Panc1 (cell line): ENCODE data around the gene LTBP3. TPM values are rescaled to one million over a fixed set of nuclear protein-coding genes. Genes with fewer than 3 reads are reported as not detected.

Experiments used
- ATAC-seq: fragments of 200-7000 bp; cut with Tn5 transposase; 2 replicates; pipeline ENCODE4 v1.9.1; 2020; ENCODE audit warnings: mild to moderate bottlenecking, moderate library complexity
- BruUV-seq: library from RNA; stranded (reverse); fragments of 400-500 nt; replicated peaks from 2 replicates; lab custom pipeline; 2021; lab: Mats Ljungman, UMichigan
- CTCF ChIA-PET: fragments of 300-600 bp; sonication (Branson Sonifier 250); formaldehyde crosslinking; loops from one replicate; lab custom pipeline; 2022; ENCODE audit warnings: antibody characterized with exemption; lab: Charles Lee
- POLR2A ChIA-PET: fragments of 300-600 bp; sonication (Branson Sonifier 250); formaldehyde crosslinking; loops from one replicate; lab custom pipeline; 2022; ENCODE audit warnings: antibody characterized with exemption; lab: Charles Lee
- DNase-seq: peaks from one replicate; pipeline ENCODE4 v3.0.0-alpha.2; 2010; ENCODE audit warnings: low read depth, low spot score
- H3K27ac ChIP-seq: 2 replicates; pipeline ENCODE4 v1.5.1; 2011; ENCODE audit warnings: mild to moderate bottlenecking, low read length, inconsistent platforms
- H3K27me3 ChIP-seq: fragments of 200-500 bp; sonication (Bioruptor generic); 2 replicates; pipeline ENCODE4 v1.6.0; 2014; ENCODE audit warnings: low read length, inconsistent platforms; ENCODE audit not compliant: control insufficient read depth, insufficient read depth
- H3K36me3 ChIP-seq: fragments of 200-500 bp; sonication (Bioruptor generic); 2 replicates; pipeline ENCODE4 v1.5.1; 2014; ENCODE audit warnings: inconsistent platforms, mild to moderate bottlenecking, low read length, moderate library complexity; ENCODE audit not compliant: control insufficient read depth, insufficient read depth
- H3K4me1 ChIP-seq: 2 replicates; pipeline ENCODE4 v1.5.1; 2011; ENCODE audit warnings: inconsistent platforms, mild to moderate bottlenecking, low read length, moderate library complexity; ENCODE audit not compliant: control insufficient read depth, insufficient read depth
- H3K4me3 ChIP-seq, 2 experiments: 2 replicates each; pipeline ENCODE4 v1.5.1; 2011 to 2012; ENCODE audit warnings: low read depth in 2 of 2, low read length in 2 of 2, mild to moderate bottlenecking in 2 of 2, inconsistent platforms in 1 of 2, moderate library complexity in 1 of 2
- H3K9me3 ChIP-seq: fragments of 200-500 bp; sonication (Bioruptor generic); 2 replicates; pipeline ENCODE4 v1.5.1; 2014; ENCODE audit warnings: low read depth, mild to moderate bottlenecking, inconsistent platforms, low read length, moderate library complexity; ENCODE audit not compliant: control insufficient read depth, insufficient read depth
- CTCF ChIP-seq: fragments of 450-650 bp; IDR thresholded peaks from 2 replicates; pipeline ENCODE4 v1.5.1; 2017; ENCODE audit warnings: mild to moderate bottlenecking
- POLR2AphosphoS5 ChIP-seq: IDR thresholded peaks from 2 replicates; pipeline ENCODE4 v1.6.1; 2012; ENCODE audit warnings: mild to moderate bottlenecking, low read depth, low read length, moderate library complexity
- REST ChIP-seq, 2 experiments: IDR thresholded peaks; 2 replicates each; pipeline ENCODE4 v1.6.1; 2011 to 2012; ENCODE audit warnings: low read depth in 2 of 2, control low read depth in 1 of 2, low read length in 1 of 2, mild to moderate bottlenecking in 1 of 2, moderate library complexity in 1 of 2; ENCODE audit not compliant: insufficient read depth in 1 of 2
- SIN3A ChIP-seq: IDR thresholded peaks from 2 replicates; pipeline ENCODE4 v1.6.1; 2012; ENCODE audit warnings: low read depth, mild to moderate bottlenecking, low read length, moderate library complexity, borderline replicate concordance; ENCODE audit not compliant: insufficient read depth
- TCF7L2 ChIP-seq: IDR thresholded peaks from 2 replicates; pipeline ENCODE4 v1.6.1; 2011; ENCODE audit warnings: mild to moderate bottlenecking, low read depth, low read length, inconsistent platforms
- in situ Hi-C: cut with HindIII; loops from 2 replicates; pipeline ENCODE4 v1.10.0; 2016; ENCODE audit warnings: low sequenced_read_pairs, low pct_unique_long_range_greater_than_20kb
- intact Hi-C: fragments of 100-400 bp; cut with micrococcal nuclease; formaldehyde crosslinking; loops from one replicate; pipeline ENCODE4 v1.10.0; 2022; ENCODE audit not compliant: unreplicated experiment
- total RNA-seq: library from RNA; stranded (reverse); gene quantifications from one replicate; pipeline ENCODE4 v1.2.1, GENCODE V29; 2021; ENCODE audit not compliant: unreplicated experiment

LTBP3 gene
- total RNA-seq, 1 experiment from 2014 or later, result 133 TPM

GRCh38 chr11:65535102-65535501 lies 23.1 kb downstream of the LTBP3 start:
- no peaks in the 10 kb centered on the region for H3K9me3 ChIP-seq
- peaks cover 11% of the 10 kb centered on the region for H3K4me1 ChIP-seq
- H3K27me3 ChIP-seq, result no peaks in the 10 kb centered on the region
- H3K36me3 ChIP-seq, result peaks cover 6% of the 10 kb centered on the region; the same call in 1 of the 2 replicates
- in situ Hi-C loops (no loop called here), intact Hi-C loops (no loop called here)
- ChIA-PET CTCF (no interaction called here), POLR2A (no interaction called here)
- no peak for ATAC-seq
- no peak overlapping the region for H3K4me3 ChIP-seq
- TF ChIP-seq SIN3A, result no peak
- TF ChIP-seq POLR2AphosphoS5, result no peak
- no peak for TF ChIP-seq TCF7L2
- TF ChIP-seq REST (IDR thresholded peaks at IDR 0.05; ENCODE audit: insufficient read depth in 1 of 2, low read depth in 2 of 2, low read length in 1 of 2), result no peak
- TF ChIP-seq CTCF, result no peak
- DNase-seq, result no peak
- H3K27ac ChIP-seq, result no peak overlapping the region
- BruUV-seq, result no TSS peak

- Histone ChIP-seq H3K27me3 (no peaks in the 10 kb centered on the region), H3K9me3 (no peaks in the 10 kb centered on the region), H3K4me1 (peaks cover 7% of the 10 kb centered on the region), H3K27ac (no peak overlapping the region), H3K36me3 (peaks cover 6% of the 10 kb centered on the region; the same call in 1 of the 2 replicates), H3K4me3 (no peak overlapping the region)
- no peak for DNase-seq
- ChIA-PET CTCF (no interaction called here), POLR2A (no interaction called here)
- no TSS peak for BruUV-seq
- in situ Hi-C loops, result no loop called here
- no peak for ATAC-seq
- TF ChIP-seq CTCF, result no peak
- no peak for TF ChIP-seq POLR2AphosphoS5
- no peak for TF ChIP-seq SIN3A
- no peak for TF ChIP-seq TCF7L2
- no peak for TF ChIP-seq REST (IDR thresholded peaks at IDR 0.05; ENCODE audit: insufficient read depth in 1 of 2, low read depth in 2 of 2, low read length in 1 of 2)
- intact Hi-C loops, result no loop called here
Measured at GRCh38 chr11:65532388-65533064, 25.6 kb downstream of the LTBP3 start.
